DOHH2 (cell line): ENCODE measurements around the gene VGLL4.

Experiments
- H3F3A ChIP-seq: fragments of 200-600 bp; sonication (generic), shearing (Covaris generic); 2 replicates; pipeline ENCODE4 v1.6.0; 2016; ENCODE audit warnings: antibody characterized with exemption, mild to moderate bottlenecking; ENCODE audit not compliant: control insufficient read depth, insufficient read depth
- H3K27ac ChIP-seq: fragments of 200-600 bp; sonication (generic); 2 replicates; pipeline ENCODE4 v1.5.1; 2014; ENCODE audit warnings: low read depth, mild to moderate bottlenecking, low read length, moderate library complexity
- H3K27me3 ChIP-seq: fragments of 200-600 bp; sonication (generic); 2 replicates; pipeline ENCODE4 v1.6.1; 2014; ENCODE audit warnings: mild to moderate bottlenecking, low read length, mixed read lengths; ENCODE audit not compliant: control insufficient read depth
- H3K36me3 ChIP-seq: fragments of 200-600 bp; sonication (generic); 2 replicates; pipeline ENCODE4 v1.6.1; 2014; ENCODE audit warnings: mild to moderate bottlenecking, low read length, moderate library complexity, mixed read lengths; ENCODE audit not compliant: control insufficient read depth
- H3K4me1 ChIP-seq: fragments of 200-600 bp; sonication (generic); 2 replicates; pipeline ENCODE4 v1.6.1; 2014; ENCODE audit warnings: mild to moderate bottlenecking, low read length, mixed read lengths; ENCODE audit not compliant: control insufficient read depth
- H3K4me2 ChIP-seq: fragments of 200-600 bp; sonication (generic); 2 replicates; pipeline ENCODE4 v1.6.0; 2014; ENCODE audit warnings: mild to moderate bottlenecking, low read length, moderate library complexity
- H3K4me3 ChIP-seq: fragments of 200-600 bp; sonication (generic); 2 replicates; pipeline ENCODE4 v1.5.1; 2014; ENCODE audit warnings: mild to moderate bottlenecking, low read length, mixed read lengths
- H3K79me2 ChIP-seq: fragments of 200-600 bp; sonication (generic); 2 replicates; pipeline ENCODE4 v1.6.1; 2014; ENCODE audit warnings: mild to moderate bottlenecking, low read length, mixed read lengths; ENCODE audit not compliant: control insufficient read depth
- H3K9me2 ChIP-seq: fragments of 200-600 bp; sonication (generic); replicated peaks from 2 replicates; pipeline ENCODE4 v1.6.1; 2014; ENCODE audit warnings: mild to moderate bottlenecking, low read length, mixed read lengths; ENCODE audit not compliant: control insufficient read depth
- H3K9me3 ChIP-seq: fragments of 200-600 bp; sonication (generic); 2 replicates; pipeline ENCODE4 v1.6.1; 2014; ENCODE audit warnings: antibody characterized with exemption, low read length, mixed read lengths; ENCODE audit not compliant: control insufficient read depth, insufficient read depth
- H4K20me1 ChIP-seq: fragments of 200-600 bp; sonication (generic); 2 replicates; pipeline ENCODE4 v1.6.0; 2014; ENCODE audit warnings: low read depth, mild to moderate bottlenecking, antibody characterized with exemption, low read length, moderate library complexity; ENCODE audit not compliant: control insufficient read depth, insufficient read depth
- CTCF ChIP-seq: fragments of 200-600 bp; sonication (generic); IDR thresholded peaks from one replicate; pipeline ENCODE4 v1.5.1; 2014; ENCODE audit warnings: antibody characterized with exemption, mild to moderate bottlenecking, low read depth, low read length; ENCODE audit not compliant: poor library complexity, severe bottlenecking
- EZH2phosphoT487 ChIP-seq: fragments of 200-600 bp; sonication (generic); IDR thresholded peaks from 2 replicates; pipeline ENCODE4 v1.6.1; 2017; ENCODE audit warnings: borderline replicate concordance, mild to moderate bottlenecking, antibody characterized with exemption, low read length, moderate library complexity, mixed read lengths

Gene VGLL4

GRCh38 chr3:11543948-11544387, 99.7 kb downstream of the VGLL4 start:
- no peaks in the 10 kb centered on the region for H3K9me3 ChIP-seq
- H3K4me1 ChIP-seq = peaks cover 6% of the 10 kb centered on the region
- H3K9me2 ChIP-seq = no peaks in the 10 kb centered on the region
- no peaks in the 10 kb centered on the region for H4K20me1 ChIP-seq
- no peaks in the 10 kb centered on the region for H3K36me3 ChIP-seq
- no peaks in the 10 kb centered on the region for H3K79me2 ChIP-seq
- H3K27me3 ChIP-seq = no peaks in the 10 kb centered on the region
- H3F3A ChIP-seq = peaks cover 3% of the 10 kb centered on the region; the same call in 1 of the 2 replicates
- no peak overlapping the region for H3K27ac ChIP-seq
- H3K4me3 ChIP-seq = no peak overlapping the region
- no peak for TF ChIP-seq CTCF
- TF ChIP-seq EZH2phosphoT487 = no peak
- no peak overlapping the region for H3K4me2 ChIP-seq

GRCh38 chr3:11543141-11543947, 100.4 kb downstream of the VGLL4 start:
- H3K4me3 ChIP-seq = no peak overlapping the region
- no peaks in the 10 kb centered on the region for H3K27me3 ChIP-seq
- no peaks in the 10 kb centered on the region for H3K9me2 ChIP-seq
- no peaks in the 10 kb centered on the region for H3K4me1 ChIP-seq
- TF ChIP-seq CTCF = no peak
- no peak for TF ChIP-seq EZH2phosphoT487
- H3K36me3 ChIP-seq = no peaks in the 10 kb centered on the region
- no peak overlapping the region for H3K27ac ChIP-seq
- no peaks in the 10 kb centered on the region for H4K20me1 ChIP-seq
- H3K9me3 ChIP-seq = no peaks in the 10 kb centered on the region
- H3K4me2 ChIP-seq = no peak overlapping the region
- H3F3A ChIP-seq = peaks cover 3% of the 10 kb centered on the region; the same call in 1 of the 2 replicates
- no peaks in the 10 kb centered on the region for H3K79me2 ChIP-seq

GRCh38 chr3:11542551-11542950, 101.2 kb downstream of the VGLL4 start:
- Histone ChIP-seq H3K9me2 (no peaks in the 10 kb centered on the region), H3K4me3 (no peak overlapping the region), H3K27me3 (no peaks in the 10 kb centered on the region), H3K4me2 (no peak overlapping the region), H4K20me1 (no peaks in the 10 kb centered on the region), H3K27ac (no peak overlapping the region), H3K9me3 (no peaks in the 10 kb centered on the region), H3F3A (no peaks in the 10 kb centered on the region), H3K4me1 (peaks cover 2% of the 10 kb centered on the region), H3K36me3 (no peaks in the 10 kb centered on the region), H3K79me2 (no peaks in the 10 kb centered on the region)
- no peak for TF ChIP-seq EZH2phosphoT487
- TF ChIP-seq CTCF = no peak
